ENCODE results near the gene HEPN1. TPM values are rescaled to one million over a fixed set of nuclear protein-coding genes. Genes with fewer than 3 reads are reported as not detected.
A peak's percentile ranks its signal among the peaks of the same experiment; 100 is the strongest.

HEPN1 gene
- not detected for polyA plus RNA-seq (2013, experiment 1 of 2; ENCODE audit: insufficient read length)
- polyA plus RNA-seq (2013, experiment 2 of 2; ENCODE audit: insufficient read length) = 0.21 TPM

- no peak for DNase-seq
Observed at GRCh38 chr11:124918950-124919349, at the start of gene HEPN1. TSS of gene HEPN1 (plus strand) at chr11:124919250.

- DNase-seq = no peak
Observed at GRCh38 chr11:124869331-124869730, 49.7 kb upstream of the HEPN1 start.

- DNase-seq = no peak
Observed at GRCh38 chr11:124869856-124870387, 49.1 kb upstream of the HEPN1 start.

- no peak for DNase-seq
Observed at GRCh38 chr11:124870430-124870829, 48.6 kb upstream of the HEPN1 start.

GRCh38 chr11:124872280-124872679 is 46.8 kb upstream of the HEPN1 start:
- no peak for DNase-seq

GRCh38 chr11:124872741-124873140 is 46.3 kb upstream of the HEPN1 start:
- no peak for DNase-seq

GRCh38 chr11:124873951-124874350 is 45.1 kb upstream of the HEPN1 start:
- DNase-seq = no peak

- DNase-seq = no peak
Observed at GRCh38 chr11:124874571-124875255, 44.3 kb upstream of the HEPN1 start.

GRCh38 chr11:124875401-124875800 is 43.6 kb upstream of the HEPN1 start:
- DNase-seq = no peak

- DNase-seq = peak; percentile 96
Observed at GRCh38 chr11:124875943-124876817, 42.9 kb upstream of the HEPN1 start.

- no peak for DNase-seq
Observed at GRCh38 chr11:124876818-124877630, 42.0 kb upstream of the HEPN1 start.

- DNase-seq = no peak
Observed at GRCh38 chr11:124877631-124877909, 41.5 kb upstream of the HEPN1 start.

GRCh38 chr11:124877910-124878758 is 40.9 kb upstream of the HEPN1 start:
- DNase-seq = no peak

GRCh38 chr11:124878759-124879492 is 40.1 kb upstream of the HEPN1 start:
- DNase-seq = no peak

GRCh38 chr11:124879493-124880289 is 39.4 kb upstream of the HEPN1 start:
- DNase-seq = no peak

GRCh38 chr11:124880290-124880611 is 38.8 kb upstream of the HEPN1 start:
- DNase-seq = no peak

- DNase-seq = no peak
Observed at GRCh38 chr11:124880958-124881357, 38.1 kb upstream of the HEPN1 start.

GRCh38 chr11:124882339-124883071 is 36.5 kb upstream of the HEPN1 start:
- no peak for DNase-seq

GRCh38 chr11:124884340-124884739 is 34.7 kb upstream of the HEPN1 start:
- DNase-seq = no peak
